GM23338 (cell line): ENCODE results near the gene PCDHGA1.

Experiments
- CREB1 ChIP-seq: fragments of 250-450 bp; sonication (Bioruptor Pico); IDR thresholded peaks from 2 replicates; pipeline ENCODE4 v1.5.0; 2020; ENCODE audit warnings: low read depth, mild to moderate bottlenecking, moderate library complexity
- CTCF ChIP-seq, 2 experiments: fragments of 200-600 bp in 1 of 2; sonication (generic) in 1 of 2; conservative IDR thresholded peaks; 2 replicates each; pipeline versions ENCODE4 v1.5.1 to v1.6.1; 2016 to 2017; ENCODE audit warnings: antibody characterized with exemption in 2 of 2, low read depth in 2 of 2, mild to moderate bottlenecking in 2 of 2, moderate library complexity in 1 of 2
- EZH2 ChIP-seq: fragments of 200-600 bp; sonication (generic); IDR thresholded peaks from one replicate; pipeline ENCODE4 v1.8.0; 2017; ENCODE audit warnings: antibody characterized with exemption, mild to moderate bottlenecking, low read depth; ENCODE audit not compliant: unreplicated experiment
- EZH2phosphoT487 ChIP-seq: fragments of 200-600 bp; sonication (generic); IDR thresholded peaks from one replicate; pipeline ENCODE4 v1.8.1; 2018; ENCODE audit warnings: antibody characterized with exemption; ENCODE audit not compliant: unreplicated experiment
- POLR2AphosphoS5 ChIP-seq: IDR thresholded peaks from 2 replicates; pipeline ENCODE4 v1.6.1; 2016; ENCODE audit warnings: antibody characterized with exemption, low read depth
- TF ChIP-seq, protein P1 (sequence below): IDR thresholded peaks from one replicate; pipeline ENCODE4 v1.6.1; 2018; ENCODE audit warnings: antibody characterized with exemption; ENCODE audit not compliant: unreplicated experiment
- TF ChIP-seq, protein P2 (sequence below): IDR thresholded peaks from 2 replicates; pipeline ENCODE4 v1.6.1; 2016; ENCODE audit warnings: antibody characterized with exemption

DNA sequence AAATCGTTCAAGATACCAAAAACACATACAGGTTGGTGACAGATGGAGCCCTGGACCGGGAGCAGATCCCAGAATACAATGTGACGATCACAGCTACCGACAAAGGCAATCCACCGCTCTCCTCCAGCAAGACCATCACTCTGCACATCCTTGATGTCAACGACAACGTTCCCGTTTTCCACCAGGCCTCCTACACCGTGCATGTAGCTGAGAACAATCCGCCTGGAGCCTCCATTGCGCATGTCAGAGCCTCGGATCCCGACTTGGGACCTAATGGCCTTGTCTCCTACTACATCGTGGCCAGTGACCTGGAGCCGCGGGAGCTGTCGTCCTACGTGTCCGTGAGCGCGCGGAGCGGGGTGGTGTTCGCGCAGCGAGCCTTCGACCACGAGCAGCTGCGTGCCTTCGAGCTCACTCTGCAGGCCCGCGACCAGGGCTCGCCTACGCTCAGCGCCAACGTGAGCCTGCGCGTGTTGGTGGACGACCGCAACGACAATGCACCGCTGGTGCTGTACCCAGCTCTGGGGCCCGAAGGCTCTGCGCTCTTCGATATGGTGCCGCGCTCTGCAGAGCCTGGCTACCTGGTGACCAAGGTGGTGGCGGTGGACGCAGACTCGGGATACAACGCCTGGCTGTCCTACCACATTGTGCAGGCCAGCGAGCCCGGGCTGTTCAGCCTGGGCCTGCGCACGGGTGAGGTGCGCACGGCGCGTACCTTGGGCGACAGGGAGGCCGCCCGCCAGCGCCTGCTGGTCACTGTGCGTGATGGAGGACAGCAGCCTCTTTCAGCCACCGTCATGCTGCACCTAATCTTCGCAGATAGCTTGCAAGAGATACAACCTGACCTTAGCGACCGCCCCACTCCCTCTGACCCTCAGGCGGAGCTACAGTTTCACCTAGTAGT, 41.5 kb downstream of the PCDHGA1 start:
- TF ChIP-seq POLR2AphosphoS5 (no peak), EZH2phosphoT487 (no peak), CTCF (conservative IDR thresholded peaks at IDR 0.05; ENCODE audit: low read depth in 2 of 2) (no peak), EZH2 (no peak), CREB1 (CRISPR knock-in tag) (no peak)
- TF ChIP-seq, protein P1, sequence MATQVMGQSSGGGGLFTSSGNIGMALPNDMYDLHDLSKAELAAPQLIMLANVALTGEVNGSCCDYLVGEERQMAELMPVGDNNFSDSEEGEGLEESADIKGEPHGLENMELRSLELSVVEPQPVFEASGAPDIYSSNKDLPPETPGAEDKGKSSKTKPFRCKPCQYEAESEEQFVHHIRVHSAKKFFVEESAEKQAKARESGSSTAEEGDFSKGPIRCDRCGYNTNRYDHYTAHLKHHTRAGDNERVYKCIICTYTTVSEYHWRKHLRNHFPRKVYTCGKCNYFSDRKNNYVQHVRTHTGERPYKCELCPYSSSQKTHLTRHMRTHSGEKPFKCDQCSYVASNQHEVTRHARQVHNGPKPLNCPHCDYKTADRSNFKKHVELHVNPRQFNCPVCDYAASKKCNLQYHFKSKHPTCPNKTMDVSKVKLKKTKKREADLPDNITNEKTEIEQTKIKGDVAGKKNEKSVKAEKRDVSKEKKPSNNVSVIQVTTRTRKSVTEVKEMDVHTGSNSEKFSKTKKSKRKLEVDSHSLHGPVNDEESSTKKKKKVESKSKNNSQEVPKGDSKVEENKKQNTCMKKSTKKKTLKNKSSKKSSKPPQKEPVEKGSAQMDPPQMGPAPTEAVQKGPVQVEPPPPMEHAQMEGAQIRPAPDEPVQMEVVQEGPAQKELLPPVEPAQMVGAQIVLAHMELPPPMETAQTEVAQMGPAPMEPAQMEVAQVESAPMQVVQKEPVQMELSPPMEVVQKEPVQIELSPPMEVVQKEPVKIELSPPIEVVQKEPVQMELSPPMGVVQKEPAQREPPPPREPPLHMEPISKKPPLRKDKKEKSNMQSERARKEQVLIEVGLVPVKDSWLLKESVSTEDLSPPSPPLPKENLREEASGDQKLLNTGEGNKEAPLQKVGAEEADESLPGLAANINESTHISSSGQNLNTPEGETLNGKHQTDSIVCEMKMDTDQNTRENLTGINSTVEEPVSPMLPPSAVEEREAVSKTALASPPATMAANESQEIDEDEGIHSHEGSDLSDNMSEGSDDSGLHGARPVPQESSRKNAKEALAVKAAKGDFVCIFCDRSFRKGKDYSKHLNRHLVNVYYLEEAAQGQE = no peak
- TF ChIP-seq, protein P2, sequence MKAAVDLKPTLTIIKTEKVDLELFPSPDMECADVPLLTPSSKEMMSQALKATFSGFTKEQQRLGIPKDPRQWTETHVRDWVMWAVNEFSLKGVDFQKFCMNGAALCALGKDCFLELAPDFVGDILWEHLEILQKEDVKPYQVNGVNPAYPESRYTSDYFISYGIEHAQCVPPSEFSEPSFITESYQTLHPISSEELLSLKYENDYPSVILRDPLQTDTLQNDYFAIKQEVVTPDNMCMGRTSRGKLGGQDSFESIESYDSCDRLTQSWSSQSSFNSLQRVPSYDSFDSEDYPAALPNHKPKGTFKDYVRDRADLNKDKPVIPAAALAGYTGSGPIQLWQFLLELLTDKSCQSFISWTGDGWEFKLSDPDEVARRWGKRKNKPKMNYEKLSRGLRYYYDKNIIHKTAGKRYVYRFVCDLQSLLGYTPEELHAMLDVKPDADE = no peak
